ENCODE measurements around the gene CHRFAM7A.
"Not testable (repeated sequence)": the region's sequence is repeated elsewhere in the genome, so short reads cannot be mapped to it uniquely, and the experiment has no call there.

The CHRFAM7A gene

DNA sequence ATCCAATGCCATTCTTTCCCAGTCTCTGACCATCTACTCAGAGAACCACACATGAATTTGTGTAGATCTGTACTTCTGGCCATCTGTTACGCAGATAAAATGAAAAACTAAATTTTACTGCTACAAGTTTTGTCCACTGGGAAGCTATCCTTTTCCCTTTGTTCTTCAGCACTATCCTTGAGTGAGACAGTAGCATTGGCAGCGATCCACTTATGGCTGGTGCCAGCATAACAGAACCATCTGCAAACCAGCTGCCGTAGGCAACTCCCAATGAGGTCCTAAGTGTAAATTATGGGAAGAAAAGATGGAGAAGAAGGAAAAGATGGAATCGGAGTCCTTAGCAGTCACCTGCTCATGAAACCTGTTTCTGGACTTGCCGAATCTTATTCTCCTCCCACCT lies 72.3 kb downstream of the CHRFAM7A start:
- DNase-seq (ENCODE audit: low read depth in 4 of 4, low spot score in 1 of 4), result not testable (repeated sequence)

DNA sequence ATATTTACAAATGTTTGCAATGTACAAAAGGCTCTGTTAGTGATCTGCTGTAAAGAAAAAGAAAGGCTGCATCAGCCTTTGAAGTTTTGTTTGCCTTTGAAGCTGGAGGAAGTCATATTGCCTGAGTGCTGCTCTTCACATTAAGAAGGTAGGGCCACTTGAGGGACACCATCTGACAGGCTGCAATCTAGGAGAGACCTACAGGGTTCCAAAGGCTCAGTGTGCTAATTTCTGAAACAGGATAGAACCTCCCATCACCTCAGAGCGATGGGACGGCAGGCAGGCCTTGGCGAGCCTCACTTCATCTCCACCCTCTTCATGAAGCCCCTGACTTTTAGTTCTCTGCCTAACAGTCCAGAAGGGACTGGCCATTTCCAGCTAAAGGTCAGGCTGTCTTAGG lies 77.6 kb downstream of the CHRFAM7A start:
- DNase-seq (ENCODE audit: low read depth in 4 of 4, low spot score in 1 of 4), result not testable (repeated sequence)

DNA sequence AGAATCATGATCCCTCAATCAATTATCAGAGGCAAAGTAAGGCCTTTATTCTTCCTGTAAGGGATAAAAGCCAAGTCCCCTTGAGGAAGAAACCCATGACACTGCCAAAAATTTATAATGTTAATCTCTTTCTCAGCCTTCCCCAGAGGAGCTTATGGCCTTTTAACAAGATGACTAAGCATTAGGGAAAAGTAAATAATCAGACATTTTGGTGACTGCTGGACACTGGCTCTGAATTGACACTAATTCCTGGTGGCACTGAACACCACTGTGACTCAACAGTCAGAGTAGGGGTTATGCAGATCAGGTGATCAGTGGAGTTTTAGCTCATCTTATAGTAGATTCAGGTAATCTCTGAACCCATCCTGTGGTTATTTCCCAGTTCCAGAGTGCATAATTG lies 82.8 kb downstream of the CHRFAM7A start:
- not testable (repeated sequence) for DNase-seq (ENCODE audit: low read depth in 4 of 4, low spot score in 1 of 4)
